Esophagus squamous epithelium (tissue), 4 donors: ENCODE results near the gene PAF1.

Source experiments
- CTCF ChIP-seq, 6 experiments: fragments of 450-650 bp in 4 of 6; fragments of 200-600 bp in 2 of 6; sonication (generic) in 2 of 6; IDR thresholded peaks; one replicate each; pipeline ENCODE4 v1.5.1; 2016 to 2019; ENCODE audit warnings: antibody characterized with exemption in 6 of 6, mild to moderate bottlenecking in 4 of 6, moderate library complexity in 4 of 6
- POLR2A ChIP-seq, 4 donors: fragments of 450-650 bp; IDR thresholded peaks; one replicate each; pipeline ENCODE4 v1.6.1; 2017; ENCODE audit warnings: antibody characterized with exemption in 4 of 4, mild to moderate bottlenecking in 4 of 4, moderate library complexity in 3 of 4

GRCh38 chr19:39356647-39357046 is 34.3 kb downstream of the PAF1 start:
- no peak for TF ChIP-seq POLR2A (IDR thresholded peaks at IDR 0.05)
- TF ChIP-seq CTCF (IDR thresholded peaks at IDR 0.05) = no peak
